ENCODE results near the gene DEK.
"Not testable (repeated sequence)": the region's sequence is repeated elsewhere in the genome, so short reads cannot be mapped to it uniquely, and the experiment has no call there.

The DEK gene, protein sequence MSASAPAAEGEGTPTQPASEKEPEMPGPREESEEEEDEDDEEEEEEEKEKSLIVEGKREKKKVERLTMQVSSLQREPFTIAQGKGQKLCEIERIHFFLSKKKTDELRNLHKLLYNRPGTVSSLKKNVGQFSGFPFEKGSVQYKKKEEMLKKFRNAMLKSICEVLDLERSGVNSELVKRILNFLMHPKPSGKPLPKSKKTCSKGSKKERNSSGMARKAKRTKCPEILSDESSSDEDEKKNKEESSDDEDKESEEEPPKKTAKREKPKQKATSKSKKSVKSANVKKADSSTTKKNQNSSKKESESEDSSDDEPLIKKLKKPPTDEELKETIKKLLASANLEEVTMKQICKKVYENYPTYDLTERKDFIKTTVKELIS

DNA sequence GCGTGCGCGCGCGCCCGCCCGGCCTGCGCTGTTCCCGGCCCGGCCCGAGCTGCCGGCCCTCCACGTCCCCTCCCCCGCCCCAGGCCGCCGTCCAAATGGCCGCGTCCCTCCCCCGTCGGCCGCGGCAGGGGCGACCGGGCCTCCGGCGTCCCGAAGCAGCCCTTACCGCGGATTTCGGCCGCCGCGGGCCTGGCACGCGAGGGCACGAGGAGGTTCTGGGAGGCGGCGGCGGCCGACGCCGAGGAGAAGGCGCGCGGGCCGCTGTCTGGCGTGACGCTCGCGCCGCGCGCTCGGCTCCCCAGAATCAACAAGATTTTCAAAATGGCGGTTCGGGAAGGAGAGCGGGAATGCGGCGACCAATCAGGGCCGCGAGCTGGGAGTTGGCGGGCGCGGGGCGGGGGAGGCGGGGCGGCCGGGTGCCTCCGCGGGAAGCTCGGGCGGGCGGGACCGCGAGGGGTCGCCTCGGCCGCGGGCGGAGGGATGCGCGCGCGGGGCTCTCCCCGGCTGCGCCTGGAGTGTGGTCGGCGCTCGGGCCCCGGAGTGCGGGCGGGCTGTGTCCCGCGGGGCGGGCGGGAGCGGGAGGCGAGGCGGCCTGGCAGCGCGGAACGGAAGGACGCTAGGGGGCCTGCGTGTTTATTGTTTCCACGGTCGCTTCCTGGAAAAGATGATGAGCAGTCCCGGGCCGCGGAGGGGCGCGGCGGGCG, at the start of gene DEK:
DEK (minus strand) TSS at position 312 of the 704 bp plus-strand sequence. CDS start 543 bp downstream, outside the sequence.
- DNase-seq: peak; percentile 94

DNA sequence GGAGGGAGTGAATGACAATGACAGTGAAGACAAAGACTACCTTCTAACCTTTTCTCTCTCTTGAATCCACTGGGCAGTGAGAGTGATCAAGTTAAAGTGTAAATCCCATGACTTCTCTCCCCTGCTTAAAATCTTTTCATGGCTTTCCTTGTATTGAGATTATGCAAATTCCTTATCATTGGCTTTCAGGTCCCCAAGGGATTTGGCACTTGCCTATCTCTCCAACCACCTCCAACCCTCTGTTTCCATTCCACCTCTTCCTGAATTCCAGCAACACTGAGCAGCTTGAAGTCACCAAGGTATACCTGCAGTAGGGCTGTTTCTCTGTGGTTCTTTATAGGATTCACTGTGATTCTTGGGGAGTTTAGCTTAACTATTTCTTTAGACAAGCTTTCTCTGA, 48.0 kb upstream of the DEK start:
- no peak for DNase-seq

DNA sequence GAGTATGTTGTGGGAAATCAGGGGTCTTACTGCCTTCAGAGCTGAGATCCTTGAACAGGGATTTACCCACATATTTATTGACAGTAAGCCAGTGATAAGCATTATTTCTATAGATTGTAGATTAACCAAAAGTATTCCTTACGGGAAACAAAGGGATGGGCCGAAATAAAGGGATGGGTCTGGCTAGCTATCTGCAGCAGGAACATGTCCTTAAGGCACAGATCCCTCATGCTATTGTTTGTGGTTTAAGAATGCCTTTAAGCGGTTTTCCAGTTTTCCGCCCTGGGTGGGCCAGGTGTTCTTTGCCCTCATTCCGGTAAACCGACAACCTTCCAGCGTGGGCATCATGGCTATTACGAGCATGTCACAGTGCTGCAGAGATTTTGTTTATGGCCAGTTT, 45.7 kb upstream of the DEK start:
- not testable (repeated sequence) for DNase-seq

DNA sequence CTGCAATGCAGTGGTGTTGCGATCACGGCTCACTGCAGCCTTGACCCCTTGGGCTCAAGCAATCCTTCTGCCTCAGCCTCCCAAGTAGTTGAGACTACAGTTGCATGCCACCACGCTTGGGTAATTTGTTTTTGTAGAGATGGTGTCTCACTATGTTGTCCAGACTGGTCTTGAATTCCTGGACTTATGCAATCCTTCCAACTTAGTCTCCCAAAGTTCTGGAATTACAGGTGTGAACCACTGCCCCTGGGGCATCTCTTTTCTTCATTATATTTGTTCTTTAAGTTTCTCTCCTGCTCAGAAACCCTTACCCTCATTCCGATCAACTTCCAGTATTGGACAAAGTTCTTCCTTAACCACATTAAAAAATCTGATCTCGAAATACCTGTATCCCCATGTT, 44.7 kb upstream of the DEK start:
- DNase-seq: no peak

DNA sequence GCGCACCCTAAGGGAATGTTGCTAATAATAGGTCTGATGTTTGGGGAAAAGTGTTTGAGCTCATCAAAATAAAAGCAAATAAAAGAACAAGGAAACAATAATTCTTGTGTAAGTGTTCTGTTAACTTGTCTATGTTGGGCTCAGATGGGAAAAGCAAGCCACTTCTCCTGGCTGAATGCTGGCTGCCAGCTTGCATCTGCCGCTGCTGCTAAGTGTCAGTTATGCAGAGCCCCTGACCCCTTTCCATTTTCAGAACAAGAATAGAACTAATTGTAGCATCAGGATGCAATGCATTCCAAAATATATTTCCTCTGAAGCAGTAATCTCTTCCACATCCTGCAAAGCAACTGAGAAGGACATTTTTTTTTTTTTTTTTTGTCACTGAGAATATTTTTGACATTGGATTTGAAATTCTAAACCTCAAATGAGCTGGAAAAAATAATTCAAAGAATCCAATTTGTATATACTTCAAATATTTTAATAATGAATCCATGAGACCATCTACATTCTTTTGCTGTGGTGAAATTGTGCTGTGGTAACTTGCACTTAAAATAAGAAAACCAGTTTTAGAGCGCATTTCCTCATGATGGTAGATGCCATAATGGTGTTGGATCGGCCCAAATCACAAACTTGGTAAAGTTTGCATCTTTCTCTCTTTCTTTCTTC, 43.9 kb upstream of the DEK start:
- DNase-seq: no peak

DNA sequence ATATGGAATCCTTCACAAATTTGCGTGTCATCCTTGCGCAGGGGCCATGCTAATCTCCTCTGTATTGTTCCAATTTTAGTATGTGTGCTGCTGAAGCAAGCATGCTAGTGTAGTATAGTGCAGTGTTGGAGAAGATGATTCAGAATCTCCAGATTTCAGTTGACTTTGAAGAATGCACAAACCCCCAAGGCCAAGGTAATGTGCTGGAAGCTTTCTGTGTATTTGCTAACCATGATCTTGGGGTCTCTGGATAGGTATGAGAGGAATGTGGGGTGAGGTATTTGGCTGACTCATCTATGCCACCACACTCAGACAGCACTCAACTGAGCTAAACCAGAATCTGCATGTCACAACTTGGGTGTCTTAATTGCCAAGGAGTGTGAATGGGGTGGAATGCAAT, 42.6 kb upstream of the DEK start:
- DNase-seq: no peak

DNA sequence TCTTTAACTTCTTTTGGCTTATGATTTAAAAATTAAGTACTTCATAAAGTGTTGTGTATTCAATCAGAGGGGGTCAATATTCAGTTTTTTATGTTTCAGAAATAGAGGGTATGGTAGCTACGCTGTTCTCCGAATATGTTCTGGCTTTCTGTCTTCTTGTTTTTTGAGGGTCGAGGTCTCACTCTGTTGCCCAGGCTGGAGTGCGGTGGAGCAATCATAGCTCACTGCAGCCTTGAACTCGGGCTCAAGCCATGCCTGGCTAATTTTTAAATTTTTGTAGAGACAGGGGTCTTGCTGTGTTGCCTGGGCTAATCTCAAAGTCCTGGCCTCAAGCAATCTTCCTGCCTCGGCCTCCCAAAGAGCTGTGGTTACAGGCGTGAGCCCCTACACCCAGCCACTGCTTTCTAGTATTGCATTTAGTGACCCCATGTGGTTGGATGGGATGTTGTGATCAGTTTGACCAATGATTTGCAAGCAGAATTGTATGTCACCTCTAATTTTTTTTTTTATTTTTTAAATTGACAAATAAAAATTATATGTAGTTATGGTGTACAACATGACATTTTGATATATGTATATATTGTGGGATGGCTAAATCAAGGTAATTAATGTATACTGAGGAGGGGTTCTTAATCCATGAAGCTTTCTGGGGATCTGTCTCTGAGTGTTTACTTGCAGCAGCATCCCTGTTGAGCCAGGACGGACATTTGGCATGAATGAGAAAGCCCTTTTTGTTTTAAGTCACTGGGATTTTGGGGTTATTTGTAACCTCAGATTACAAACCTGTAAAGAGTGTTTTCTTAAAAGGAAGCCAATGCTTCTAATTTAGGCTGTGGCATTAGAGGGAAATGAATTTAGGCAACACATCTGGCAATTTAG, 38.5 kb upstream of the DEK start:
- no peak for DNase-seq

DNA sequence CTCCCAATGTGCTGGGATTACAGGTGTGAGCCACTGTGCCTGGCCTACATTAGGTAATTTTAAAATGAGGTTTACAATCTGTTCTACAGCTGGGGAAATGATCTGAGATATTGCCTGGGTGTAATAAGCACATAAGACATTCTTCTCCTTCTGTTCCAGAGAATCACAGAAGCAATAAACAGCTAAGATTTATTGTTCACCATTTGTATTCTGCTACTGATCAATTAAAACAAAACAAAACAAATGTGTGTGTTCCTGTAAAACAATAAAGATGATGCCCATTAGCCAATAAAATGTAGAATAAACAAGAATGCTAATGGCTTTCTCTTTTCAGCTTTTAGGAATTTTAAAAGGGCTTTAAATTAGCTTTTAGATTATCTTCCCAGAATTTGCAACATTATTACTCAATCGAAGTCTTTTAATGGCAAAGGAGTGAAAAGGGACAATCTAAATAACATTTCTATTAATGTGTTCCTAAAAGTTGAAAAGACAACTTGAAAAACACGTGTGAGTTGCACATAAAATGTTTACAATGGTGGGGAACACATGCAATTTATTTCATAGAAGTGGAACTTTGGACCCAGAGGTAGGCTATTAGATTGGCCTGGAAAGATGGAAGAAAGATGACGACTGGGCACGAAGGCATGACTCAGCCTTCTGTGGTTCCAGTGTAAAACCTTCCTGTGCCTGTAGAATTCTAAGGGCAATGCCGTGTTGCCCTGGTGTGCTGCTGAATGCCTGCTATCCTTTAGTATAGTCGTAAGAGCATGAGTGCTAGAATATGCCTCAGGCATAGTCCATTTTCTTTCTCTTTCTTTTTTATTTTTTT, 29.0 kb upstream of the DEK start:
- no peak for DNase-seq

DNA sequence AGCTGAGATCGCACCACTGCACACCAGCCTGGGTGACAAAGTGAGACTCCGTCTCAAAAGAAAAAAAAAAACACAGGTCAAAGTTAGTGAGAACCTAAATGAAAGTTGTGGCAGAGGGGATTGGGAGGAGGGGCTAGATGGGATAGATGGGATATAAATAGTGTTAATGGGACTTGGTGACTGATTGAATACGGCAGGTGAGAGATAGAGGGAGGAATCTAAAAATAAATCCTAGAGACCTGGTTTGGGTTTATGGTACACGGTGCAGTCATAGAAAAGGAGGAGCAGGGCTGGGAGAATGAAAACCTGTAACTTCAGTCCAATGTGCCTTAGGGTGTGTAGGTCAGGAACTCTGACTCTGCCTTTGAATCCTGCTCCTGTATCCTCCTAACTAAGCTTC, 25.0 kb upstream of the DEK start:
- no peak for DNase-seq

DNA sequence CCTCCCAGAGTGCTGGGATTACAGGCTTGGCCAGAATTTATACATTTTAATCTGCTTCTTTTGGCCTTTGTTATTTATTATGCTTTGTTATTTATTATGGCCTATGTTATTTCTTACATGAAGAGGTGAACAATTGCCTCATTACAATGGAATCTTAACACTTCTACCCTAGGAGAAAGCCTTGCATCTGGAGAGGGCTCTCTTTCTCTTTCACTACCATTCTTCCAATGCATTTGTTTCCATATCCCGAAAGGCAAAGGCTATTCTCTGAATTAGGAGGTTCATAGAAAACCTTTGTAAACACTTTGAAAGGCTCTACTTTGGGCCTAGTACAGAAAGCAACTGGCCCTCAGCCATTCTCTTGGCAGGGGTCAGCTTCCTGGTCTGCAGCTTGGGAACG, 19.9 kb upstream of the DEK start:
- DNase-seq: no peak

DNA sequence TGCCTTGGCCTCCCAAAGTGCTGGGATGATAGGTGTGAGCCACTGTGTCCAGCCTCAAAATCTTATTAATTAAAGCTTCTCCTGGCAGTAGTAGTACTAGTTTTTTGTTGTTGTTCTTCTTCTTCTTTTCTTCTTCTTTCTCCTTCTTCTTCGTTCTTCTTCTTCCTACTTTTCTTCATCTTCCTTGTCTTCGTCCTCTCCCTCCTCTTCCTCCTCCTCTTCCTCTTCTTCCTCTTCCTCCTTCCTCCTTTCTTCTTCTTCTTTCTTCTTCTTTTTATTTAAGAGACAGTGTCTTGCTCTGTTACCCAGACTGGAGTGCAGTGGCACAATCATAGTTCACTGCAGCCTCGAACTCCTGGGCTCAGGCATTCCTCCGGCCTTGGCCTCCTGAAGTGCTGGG, 17.2 kb upstream of the DEK start:
- no peak for DNase-seq

DNA sequence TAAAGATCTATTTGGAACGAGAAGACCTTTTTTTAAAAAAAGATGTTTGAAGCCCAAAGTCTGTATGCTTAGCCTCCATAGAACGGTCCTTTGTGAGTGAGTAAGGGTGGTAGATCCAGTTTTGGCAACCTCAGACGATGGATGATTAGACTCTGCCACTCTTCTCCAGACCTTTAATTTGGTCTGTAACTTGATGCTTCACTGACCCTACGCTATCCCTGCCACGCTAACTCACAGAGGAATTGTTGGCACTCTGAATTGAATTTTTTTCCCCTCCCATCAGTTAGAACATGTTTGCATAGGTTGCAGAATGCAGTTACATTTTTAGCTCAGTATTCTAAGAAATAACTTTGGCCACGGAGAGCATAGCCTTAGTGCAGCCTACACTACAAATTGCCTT, 15.8 kb upstream of the DEK start:
- peak; percentile 86 for DNase-seq

DNA sequence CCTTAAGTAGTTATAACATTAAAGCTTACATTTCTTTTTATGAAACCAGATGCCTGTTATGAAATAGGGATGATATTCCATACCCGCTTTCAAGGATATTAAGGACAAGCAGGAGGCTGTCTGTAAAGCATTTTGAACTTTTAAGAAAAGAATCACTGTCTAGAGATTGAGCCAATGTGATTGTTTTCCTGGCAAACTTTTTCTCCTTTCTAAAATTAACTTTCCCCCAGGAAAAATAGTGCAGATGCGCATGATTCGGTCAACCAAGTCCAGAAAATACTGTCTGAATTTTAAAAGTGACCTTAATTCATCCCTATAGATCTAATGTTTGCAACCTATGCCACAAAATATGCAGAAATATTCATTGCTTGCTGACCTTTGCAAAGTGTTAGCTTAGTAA, 15.1 kb upstream of the DEK start:
- no peak for DNase-seq

DNA sequence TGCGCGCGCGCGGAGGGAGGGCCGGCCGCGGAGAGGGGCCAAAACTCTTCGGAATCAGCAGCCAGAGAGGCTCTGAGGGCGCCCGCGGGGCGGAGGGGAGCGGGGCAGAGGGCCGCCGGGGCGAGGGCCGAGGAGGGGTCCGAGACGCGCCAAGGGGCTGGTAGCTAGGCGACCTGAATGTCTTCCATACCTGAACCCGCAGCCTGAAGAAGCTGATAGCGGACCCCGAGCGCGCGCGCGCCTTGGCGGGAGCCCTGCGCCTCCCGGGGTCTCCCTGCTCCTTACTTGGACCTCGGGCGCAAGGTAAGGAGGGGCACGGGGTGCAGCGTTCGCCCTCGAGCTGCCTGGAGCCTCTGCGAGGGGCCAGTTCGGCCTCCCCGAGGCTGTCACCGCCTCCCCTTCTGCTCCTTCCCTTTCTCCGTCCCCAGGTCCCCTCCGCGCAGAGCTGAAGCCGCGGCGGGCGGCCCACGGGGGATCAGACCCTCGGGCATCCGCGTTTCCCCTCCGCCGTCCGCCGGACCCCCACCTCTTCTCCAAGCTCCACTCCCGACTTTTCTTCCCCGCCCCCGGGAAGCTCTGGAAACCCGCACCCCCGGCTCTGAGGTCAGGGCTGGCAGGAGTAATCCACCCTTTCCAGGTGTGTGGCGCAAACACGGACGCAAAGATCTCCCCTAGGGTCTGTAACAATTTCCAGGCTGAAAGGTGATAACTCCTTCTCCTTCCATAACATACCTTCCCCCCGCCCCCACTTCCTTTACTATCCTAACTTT, 13.1 kb upstream of the DEK start:
- peak; percentile 37 for DNase-seq

DNA sequence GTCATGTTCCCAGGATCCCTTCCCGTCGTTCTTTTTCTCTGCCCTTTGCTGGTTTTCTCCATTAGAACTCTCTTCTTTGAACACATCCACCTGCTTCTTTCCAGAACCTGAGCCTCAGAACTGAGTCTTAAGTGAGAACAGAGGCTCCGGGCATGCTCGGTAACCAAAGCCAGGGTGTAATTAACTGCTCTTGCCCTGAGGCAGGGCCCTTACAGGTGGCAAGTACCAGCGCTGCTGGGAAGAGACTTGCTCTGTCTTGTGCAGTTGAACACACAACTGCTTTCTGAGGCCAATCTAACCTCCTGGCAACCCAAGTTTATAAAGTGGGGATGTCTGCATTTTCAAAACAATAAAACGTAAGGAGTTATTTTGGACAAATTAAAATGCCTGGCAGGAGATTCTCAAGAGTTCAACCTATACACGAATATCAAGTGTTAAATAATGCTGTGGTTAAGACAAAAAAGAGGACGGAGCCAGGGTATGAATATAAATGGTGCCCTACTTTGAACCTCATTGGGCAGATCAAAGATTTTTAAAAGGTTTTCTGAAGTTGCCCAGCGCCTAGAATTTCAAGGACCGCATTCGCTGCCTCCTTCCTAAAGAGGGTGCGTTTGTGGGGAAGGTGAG, 12.4 kb upstream of the DEK start:
- DNase-seq: peak; percentile 48

DNA sequence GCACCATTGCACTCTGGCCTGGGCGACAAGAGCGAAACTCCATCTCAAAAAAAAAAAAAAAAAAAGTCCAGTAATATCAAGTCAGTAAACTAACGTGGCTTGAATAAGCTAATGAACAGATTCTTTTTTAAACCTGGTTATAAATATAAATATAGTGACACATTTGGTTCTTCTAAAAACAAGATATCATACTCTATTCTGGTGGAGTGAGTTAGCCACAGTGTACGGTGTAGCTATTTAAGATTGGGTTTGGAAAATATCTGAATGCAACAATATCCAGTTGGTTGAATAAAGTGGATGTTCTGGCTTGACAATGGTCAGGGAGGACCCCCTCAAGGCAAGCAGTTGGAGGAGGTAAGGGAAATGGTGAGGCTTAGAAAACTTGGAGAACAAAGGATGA, 5.9 kb upstream of the DEK start:
- DNase-seq: no peak

DNA sequence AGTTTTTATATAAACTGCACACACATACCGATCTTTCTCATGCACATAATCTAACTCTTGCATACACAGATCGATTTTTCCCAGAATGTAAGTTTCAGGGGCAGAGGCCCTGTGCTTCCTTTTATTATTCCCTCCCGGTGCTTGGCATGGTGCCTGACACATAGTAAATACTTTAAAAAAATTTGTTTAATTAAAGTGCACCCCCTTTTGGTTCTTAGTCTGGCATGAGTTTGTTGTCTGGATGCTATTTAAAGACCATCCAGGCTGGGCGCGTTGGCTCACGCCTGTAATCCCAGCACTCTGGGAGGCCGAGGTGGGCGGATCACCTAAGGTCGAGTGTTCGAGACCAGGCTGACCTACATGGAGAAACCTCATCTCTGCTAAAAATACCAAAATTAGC, 5.4 kb upstream of the DEK start:
- DNase-seq: no peak

DNA sequence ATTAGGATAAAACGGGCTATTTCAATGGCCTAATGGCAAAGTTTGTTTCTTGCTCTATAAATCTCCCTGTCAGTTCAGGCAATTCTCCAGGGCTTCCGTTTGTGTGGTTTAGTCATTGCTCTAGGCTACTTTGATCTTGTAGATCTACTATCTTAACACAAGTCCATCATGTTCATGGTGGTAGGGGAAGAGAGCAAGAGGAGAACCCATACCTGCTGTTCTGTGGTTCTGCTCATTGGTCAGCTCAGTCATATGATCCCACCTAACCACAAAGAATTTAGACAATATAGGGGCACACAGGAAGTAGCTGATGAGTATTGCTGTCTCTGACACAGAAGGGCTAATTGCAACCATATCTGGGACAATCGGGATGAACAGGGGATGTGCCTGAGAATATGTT, 4.9 kb upstream of the DEK start:
- DNase-seq: no peak

DNA sequence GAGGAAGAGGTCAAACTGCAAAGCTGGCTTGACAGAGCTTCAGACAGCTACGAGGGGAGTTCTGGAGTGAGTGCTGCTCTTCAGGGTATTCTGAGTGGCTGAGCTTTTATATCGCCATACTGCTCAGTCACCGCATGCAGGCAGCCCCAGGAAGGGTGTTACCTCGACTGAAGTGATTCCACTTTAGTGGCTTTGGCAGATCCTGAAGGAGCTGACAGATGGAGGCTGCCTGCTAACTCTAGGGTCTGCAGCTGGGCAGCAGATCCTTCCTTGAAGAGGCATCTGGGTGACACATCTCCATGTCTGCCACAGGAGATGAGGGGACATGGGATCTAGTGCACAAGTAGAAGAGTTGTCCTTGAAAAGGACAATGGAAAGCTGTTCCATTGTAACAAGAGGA, 3.7 kb upstream of the DEK start:
- peak; percentile 65 for DNase-seq

DNA sequence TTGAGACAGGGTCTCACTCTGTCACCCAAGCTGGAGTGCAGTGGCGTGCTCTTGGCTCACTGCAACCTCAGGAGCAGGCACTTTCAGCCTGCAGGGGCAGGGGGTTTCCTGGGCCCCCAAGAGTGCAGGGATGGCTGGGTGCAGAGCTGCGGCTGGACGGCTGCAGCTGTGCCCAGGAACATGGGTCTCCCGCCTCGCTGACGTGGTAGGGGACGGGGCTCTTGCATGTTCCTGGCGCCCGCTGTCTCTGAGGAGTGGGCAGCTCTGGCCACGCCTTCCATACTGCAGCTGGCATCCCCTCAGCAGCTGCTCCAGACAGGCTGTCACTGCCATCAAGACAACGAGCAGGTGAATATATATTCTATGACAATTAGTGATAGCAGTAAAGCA, 2.2 kb upstream of the DEK start:
- no peak for DNase-seq
